ENCODE data around the gene SLAIN2.

- TF ChIP-seq, protein P1, sequence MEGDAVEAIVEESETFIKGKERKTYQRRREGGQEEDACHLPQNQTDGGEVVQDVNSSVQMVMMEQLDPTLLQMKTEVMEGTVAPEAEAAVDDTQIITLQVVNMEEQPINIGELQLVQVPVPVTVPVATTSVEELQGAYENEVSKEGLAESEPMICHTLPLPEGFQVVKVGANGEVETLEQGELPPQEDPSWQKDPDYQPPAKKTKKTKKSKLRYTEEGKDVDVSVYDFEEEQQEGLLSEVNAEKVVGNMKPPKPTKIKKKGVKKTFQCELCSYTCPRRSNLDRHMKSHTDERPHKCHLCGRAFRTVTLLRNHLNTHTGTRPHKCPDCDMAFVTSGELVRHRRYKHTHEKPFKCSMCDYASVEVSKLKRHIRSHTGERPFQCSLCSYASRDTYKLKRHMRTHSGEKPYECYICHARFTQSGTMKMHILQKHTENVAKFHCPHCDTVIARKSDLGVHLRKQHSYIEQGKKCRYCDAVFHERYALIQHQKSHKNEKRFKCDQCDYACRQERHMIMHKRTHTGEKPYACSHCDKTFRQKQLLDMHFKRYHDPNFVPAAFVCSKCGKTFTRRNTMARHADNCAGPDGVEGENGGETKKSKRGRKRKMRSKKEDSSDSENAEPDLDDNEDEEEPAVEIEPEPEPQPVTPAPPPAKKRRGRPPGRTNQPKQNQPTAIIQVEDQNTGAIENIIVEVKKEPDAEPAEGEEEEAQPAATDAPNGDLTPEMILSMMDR (conservative IDR thresholded peaks at IDR 0.05; ENCODE audit: low read depth, low read length), result no peak
- TF ChIP-seq EZH2 (IDR thresholded peaks at IDR 0.05; ENCODE audit: low read length, unreplicated experiment) (no peak), EZH2phosphoT487 (IDR thresholded peaks at IDR 0.05; ENCODE audit: borderline replicate concordance, low read length) (no peak)
These were observed 17.0 kb upstream of the SLAIN2 start for GRCh38 chr4:48324281-48324680.
